ENCODE data around the gene SNRNP48. TPM values are rescaled to one million over a fixed set of nuclear protein-coding genes. Genes with fewer than 3 reads are reported as not detected.

The SNRNP48 gene
- total RNA-seq, 2 donors from 2014 or later, result 13.9 to 19.5 TPM

DNA sequence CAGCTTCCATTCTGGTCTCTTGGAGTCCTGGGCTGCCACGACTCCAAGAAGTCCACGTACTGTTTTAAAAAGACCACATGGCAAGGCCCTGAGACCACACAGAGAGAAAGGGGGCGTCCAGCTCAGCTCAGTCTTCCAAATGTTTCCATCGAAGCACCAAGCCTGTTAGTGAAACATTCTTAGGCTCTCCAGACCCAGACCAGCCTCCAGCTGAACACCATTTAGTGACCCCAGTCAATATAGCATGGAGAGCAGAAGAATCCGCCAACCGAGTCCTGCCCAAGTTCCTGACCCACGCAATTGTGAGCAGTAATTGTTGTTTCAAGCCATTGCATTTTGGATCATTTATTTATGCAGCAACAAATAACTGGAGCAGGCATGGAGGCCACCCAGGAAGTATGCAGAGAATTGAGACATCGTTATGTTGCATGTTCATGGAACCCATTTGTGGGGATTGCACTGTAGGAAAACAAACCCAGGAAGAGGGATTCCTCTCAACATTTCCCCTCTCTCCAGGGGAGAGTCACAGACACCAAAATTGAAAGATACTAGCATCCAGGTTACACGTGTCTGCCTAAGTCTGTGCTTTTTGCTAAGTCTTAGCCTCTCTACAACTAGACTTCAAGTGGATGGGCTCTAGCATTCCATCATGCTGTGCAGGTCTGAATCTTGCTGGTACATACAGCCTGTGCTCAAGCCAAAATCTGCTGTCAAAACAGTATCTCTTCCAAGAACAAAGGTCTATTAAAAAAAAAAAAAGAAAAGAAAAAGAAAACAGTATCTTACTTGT lies 42.7 kb downstream of the SNRNP48 start:
- Histone ChIP-seq H3K4me3 (ENCODE audit: low read length) (no peak overlapping the region), H3K4me1 (ENCODE audit: control insufficient read depth, insufficient read depth, low read length) (no peaks in the 10 kb centered on the region), H3K9ac (ENCODE audit: extremely low read depth, low read length, poor library complexity, severe bottlenecking) (no peak overlapping the region), H3K27ac (ENCODE audit: low read depth, low read length) (no peak overlapping the region), H3K9me3 (ENCODE audit: control insufficient read depth, low read length) (no peaks in the 10 kb centered on the region), H3K36me3 (ENCODE audit: control insufficient read depth, insufficient read depth, low read length) (no peaks in the 10 kb centered on the region), H3K27me3 (ENCODE audit: control insufficient read depth, insufficient read depth, low read length, poor library complexity, severe bottlenecking) (no peaks in the 10 kb centered on the region)
- 92 to 98% methylated on average over 9 of the region's 9 CpGs for WGBS, 2 experiments (ENCODE audit: insufficient coverage in 1 of 2, insufficient read length in 1 of 2)
- Mint-ChIP-seq H3K27ac (no peak overlapping the region), H3K4me3 (no peak overlapping the region), H3K9me3 (no peaks in the 10 kb centered on the region), H3K36me3 (ENCODE audit: low read depth) (no peaks in the 10 kb centered on the region), H3K4me1 (no peaks in the 10 kb centered on the region), H3K27me3 (ENCODE audit: insufficient read depth) (peaks cover 2% of the 10 kb centered on the region)
- TF ChIP-seq, protein P1, sequence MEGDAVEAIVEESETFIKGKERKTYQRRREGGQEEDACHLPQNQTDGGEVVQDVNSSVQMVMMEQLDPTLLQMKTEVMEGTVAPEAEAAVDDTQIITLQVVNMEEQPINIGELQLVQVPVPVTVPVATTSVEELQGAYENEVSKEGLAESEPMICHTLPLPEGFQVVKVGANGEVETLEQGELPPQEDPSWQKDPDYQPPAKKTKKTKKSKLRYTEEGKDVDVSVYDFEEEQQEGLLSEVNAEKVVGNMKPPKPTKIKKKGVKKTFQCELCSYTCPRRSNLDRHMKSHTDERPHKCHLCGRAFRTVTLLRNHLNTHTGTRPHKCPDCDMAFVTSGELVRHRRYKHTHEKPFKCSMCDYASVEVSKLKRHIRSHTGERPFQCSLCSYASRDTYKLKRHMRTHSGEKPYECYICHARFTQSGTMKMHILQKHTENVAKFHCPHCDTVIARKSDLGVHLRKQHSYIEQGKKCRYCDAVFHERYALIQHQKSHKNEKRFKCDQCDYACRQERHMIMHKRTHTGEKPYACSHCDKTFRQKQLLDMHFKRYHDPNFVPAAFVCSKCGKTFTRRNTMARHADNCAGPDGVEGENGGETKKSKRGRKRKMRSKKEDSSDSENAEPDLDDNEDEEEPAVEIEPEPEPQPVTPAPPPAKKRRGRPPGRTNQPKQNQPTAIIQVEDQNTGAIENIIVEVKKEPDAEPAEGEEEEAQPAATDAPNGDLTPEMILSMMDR (conservative IDR thresholded peaks at IDR 0.05), result no peak
- no peak for DNase-seq

DNA sequence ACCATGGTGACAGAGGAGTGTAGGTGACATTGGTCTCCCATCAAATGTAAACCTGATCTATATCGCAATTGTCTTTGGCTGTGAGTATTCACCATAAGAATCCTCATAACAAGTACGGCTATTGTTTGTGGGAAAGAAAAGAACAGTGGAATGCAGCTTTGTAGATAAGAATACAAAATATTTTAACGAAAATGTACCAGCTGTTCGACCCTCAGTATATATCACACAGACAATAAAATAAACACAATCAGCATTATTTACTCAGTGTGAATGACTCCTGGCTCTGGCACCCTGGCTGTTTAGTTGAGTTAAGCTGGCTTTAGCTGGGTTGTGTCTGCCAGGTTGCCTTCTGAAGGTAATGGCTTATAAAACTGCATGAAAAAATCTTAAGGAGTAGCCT lies 43.4 kb downstream of the SNRNP48 start:
- Mint-ChIP-seq H3K4me1 (no peaks in the 10 kb centered on the region), H3K27ac (no peak overlapping the region), H3K4me3 (no peak overlapping the region), H3K9me3 (no peaks in the 10 kb centered on the region), H3K36me3 (ENCODE audit: low read depth) (no peaks in the 10 kb centered on the region), H3K27me3 (ENCODE audit: insufficient read depth) (peaks cover 2% of the 10 kb centered on the region)
- Histone ChIP-seq H3K4me1 (ENCODE audit: control insufficient read depth, insufficient read depth, low read length) (no peaks in the 10 kb centered on the region), H3K36me3 (ENCODE audit: control insufficient read depth, insufficient read depth, low read length) (no peaks in the 10 kb centered on the region), H3K27me3 (ENCODE audit: control insufficient read depth, insufficient read depth, low read length, poor library complexity, severe bottlenecking) (no peaks in the 10 kb centered on the region), H3K9me3 (ENCODE audit: control insufficient read depth, low read length) (no peaks in the 10 kb centered on the region), H3K9ac (ENCODE audit: extremely low read depth, low read length, poor library complexity, severe bottlenecking) (no peak overlapping the region), H3K27ac (ENCODE audit: low read depth, low read length) (no peak overlapping the region), H3K4me3 (ENCODE audit: low read length) (no peak overlapping the region)
- TF ChIP-seq, protein P1 (conservative IDR thresholded peaks at IDR 0.05), result no peak
- no peak for DNase-seq
- 80% methylated on average over 3 of the region's 4 CpGs; no CpG with 5 or more reads in 1 of the 2 experiments for WGBS, 2 experiments (ENCODE audit: insufficient coverage in 1 of 2, insufficient read length in 1 of 2)

DNA sequence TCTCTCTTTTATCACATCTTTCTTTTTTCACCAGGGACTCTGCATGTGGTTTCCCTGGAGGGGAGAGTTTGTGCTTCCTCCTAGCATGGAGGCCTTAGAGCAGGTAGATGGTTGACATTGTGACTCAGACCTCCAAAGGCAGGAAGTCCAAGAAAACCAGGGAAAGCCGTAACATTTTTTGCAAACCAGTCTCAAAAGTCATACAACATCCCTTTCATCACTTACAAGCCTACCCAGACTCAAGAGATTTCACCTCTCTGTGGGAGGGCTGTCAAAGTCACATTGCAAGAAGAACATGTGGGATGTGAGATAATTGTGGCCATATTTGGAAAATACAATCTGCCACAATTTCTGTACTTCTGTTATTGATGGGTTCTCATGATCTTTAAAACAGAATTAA lies 46.2 kb downstream of the SNRNP48 start:
- TF ChIP-seq, protein P1 (conservative IDR thresholded peaks at IDR 0.05), result no peak
- WGBS, 2 experiments (ENCODE audit: insufficient coverage in 1 of 2, insufficient read length in 1 of 2), result 81% methylated on average over 1 of the region's 1 CpG; no CpG with 5 or more reads in 1 of the 2 experiments
- DNase-seq, result no peak
- no peaks in the 10 kb centered on the region for H3K27me3 Mint-ChIP-seq (ENCODE audit: insufficient read depth)
- H3K4me3 Mint-ChIP-seq, result no peak overlapping the region
- H3K4me1 Mint-ChIP-seq, result no peaks in the 10 kb centered on the region
- H3K27ac ChIP-seq (ENCODE audit: low read depth, low read length), result no peak overlapping the region
- H3K27ac Mint-ChIP-seq, result no peak overlapping the region
- no peaks in the 10 kb centered on the region for H3K36me3 Mint-ChIP-seq (ENCODE audit: low read depth)
- H3K9ac ChIP-seq (ENCODE audit: extremely low read depth, low read length, poor library complexity, severe bottlenecking), result no peak overlapping the region
- no peaks in the 10 kb centered on the region for H3K9me3 Mint-ChIP-seq
- H3K4me1 ChIP-seq (ENCODE audit: control insufficient read depth, insufficient read depth, low read length), result no peaks in the 10 kb centered on the region
- no peak overlapping the region for H3K4me3 ChIP-seq (ENCODE audit: low read length)
- no peaks in the 10 kb centered on the region for H3K36me3 ChIP-seq (ENCODE audit: control insufficient read depth, insufficient read depth, low read length)
- no peaks in the 10 kb centered on the region for H3K9me3 ChIP-seq (ENCODE audit: control insufficient read depth, low read length)
- H3K27me3 ChIP-seq (ENCODE audit: control insufficient read depth, insufficient read depth, low read length, poor library complexity, severe bottlenecking), result no peaks in the 10 kb centered on the region
